GM12878 (cell line): Measurements from ENCODE around the gene DNAJC28. TPM values are rescaled to one million over a fixed set of nuclear protein-coding genes. Genes with fewer than 3 reads are reported as not detected.

Source experiments
- ATAC-seq: fragments of 200-7000 bp; cut with Tn5 transposase; 3 replicates; pipeline ENCODE4 v1.9.1; 2020; ENCODE audit warnings: mild to moderate bottlenecking, moderate library complexity
- BruUV-seq: library from RNA; stranded (reverse); fragments of 400-500 nt; replicated peaks from 2 replicates; lab custom pipeline; 2021; lab: Mats Ljungman, UMichigan
- CTCF ChIA-PET: fragments of 300-600 bp; sonication (Branson Sonifier 250); formaldehyde crosslinking; extraction: SDS; loops from one replicate; lab custom pipeline; 2021; ENCODE audit warnings: inconsistent platforms; lab: Yijun Ruan, JAX
- POLR2A ChIA-PET: fragments of 350-600 bp; formaldehyde crosslinking; extraction: SDS; loops from one replicate; lab custom pipeline; 2021; ENCODE audit warnings: inconsistent platforms; lab: Charles Lee
- RAD21 ChIA-PET: fragments of 300-600 bp; sonication (Branson Sonifier 250); formaldehyde crosslinking; loops from one replicate; lab custom pipeline; 2023; ENCODE audit warnings: antibody characterized with exemption; ENCODE audit not compliant: unreplicated experiment; lab: Charles Lee
- SMC1A ChIA-PET: fragments of 300-600 bp; sonication (Branson Sonifier 250); formaldehyde crosslinking; loops from one replicate; lab custom pipeline; 2023; ENCODE audit not compliant: unreplicated experiment, uncharacterized antibody; lab: Charles Lee
- DNase-seq: peaks from one replicate; pipeline ENCODE4 v3.0.0-alpha.2; 2011; ENCODE audit warnings: low read depth, low spot score
- FAIRE-seq: peaks from 3 replicates; lab custom pipeline; 2011; peaks lifted over from hg19 to GRCh38; lab: Jason Lieb, UNC
- H2AFZ ChIP-seq: 2 replicates; pipeline ENCODE4 v1.6.0; 2011; ENCODE audit warnings: low read depth, low read length, control low read depth; ENCODE audit not compliant: control insufficient read depth
- H3K27ac ChIP-seq: 2 replicates; pipeline ENCODE4 v1.5.1; 2011; ENCODE audit warnings: control low read depth; ENCODE audit not compliant: control insufficient read depth, insufficient read depth
- H3K27me3 ChIP-seq, 2 experiments: replicated peaks in 1 of 2; 2 replicates each; pipeline versions ENCODE4 v1.6.0 to v1.6.1; 2011; ENCODE audit warnings: low read length in 1 of 2; ENCODE audit not compliant: control insufficient read depth in 2 of 2, insufficient read depth in 2 of 2
- H3K36me3 ChIP-seq, 2 experiments: 2 replicates each; pipeline ENCODE4 v1.5.1; 2011; ENCODE audit warnings: low read length in 1 of 2; ENCODE audit not compliant: control insufficient read depth in 2 of 2, insufficient read depth in 2 of 2
- H3K4me1 ChIP-seq: 2 replicates; pipeline ENCODE4 v1.6.1; 2011; ENCODE audit warnings: mild to moderate bottlenecking, low read length, moderate library complexity, mixed read lengths; ENCODE audit not compliant: control insufficient read depth, insufficient read depth
- H3K4me2 ChIP-seq: 2 replicates; pipeline ENCODE4 v1.6.0; 2011; ENCODE audit warnings: control low read depth; ENCODE audit not compliant: control insufficient read depth, insufficient read depth
- H3K4me3 ChIP-seq: fragments of 200-600 bp; sonication (generic); 2 replicates; pipeline ENCODE4 v1.5.1; 2016
- H3K79me2 ChIP-seq: 2 replicates; pipeline ENCODE4 v1.6.0; 2011; ENCODE audit warnings: low read length; ENCODE audit not compliant: control insufficient read depth, insufficient read depth
- H3K9ac ChIP-seq: 2 replicates; pipeline ENCODE4 v1.8.0; 2011; ENCODE audit warnings: low read length, control low read depth, mixed read lengths; ENCODE audit not compliant: control insufficient read depth, insufficient read depth
- H3K9me3 ChIP-seq: replicated peaks from 3 replicates; pipeline ENCODE4 v1.5.1; 2011; ENCODE audit warnings: mild to moderate bottlenecking, low read length; ENCODE audit not compliant: control insufficient read depth, insufficient read depth
- H4K20me1 ChIP-seq: 2 replicates; pipeline ENCODE4 v1.6.0; 2011; ENCODE audit not compliant: control insufficient read depth, insufficient read depth
- BACH1 ChIP-seq: fragments of 450-650 bp; IDR thresholded peaks from 2 replicates; pipeline ENCODE4 v1.6.1; 2017; ENCODE audit warnings: mild to moderate bottlenecking, borderline replicate concordance
- WGBS: methylation state at CpG from one replicate; pipeline ENCODE4 v1.1.6; 2016; ENCODE audit warnings: low lambda C conversion rate; ENCODE audit not compliant: insufficient replicate concordance, insufficient coverage; ENCODE audit errors: missing lambda C conversion rate; 5-methylcytosine and 5-hydroxymethylcytosine counted together
- in situ Hi-C: fragments of 300-500 bp; cut with MboI; formaldehyde crosslinking; loops from 9 replicates; pipeline ENCODE4 v1.14.3; 2018; ENCODE audit warnings: mixed read lengths
- intact Hi-C: fragments of 100-400 bp; cut with micrococcal nuclease; formaldehyde crosslinking; loops from one replicate; pipeline ENCODE4 v1.14.2; 2022; ENCODE audit not compliant: unreplicated experiment
- polyA plus RNA-seq, 11 experiments: library from polyadenylated mRNA; depleted of rRNA in 4 of 11; unstranded in 6 of 11; stranded (reverse) in 5 of 11; fragments of >200 nt; fragmentation: Nextera tagmentation in 4 of 11; fragmentation: Illumina TruSeq in 1 of 11; extraction: Ambion mirVana in 4 of 11; extraction: Trizol in 1 of 11; gene quantifications; 1 replicate in 1 of 11; 2 replicates in 10 of 11; pipeline versions ENCODE4 v1.2.1 to v1.2.3, GENCODE V29; 2011 to 2016; ENCODE audit warnings: inconsistent platforms in 2 of 11, missing spikeins in 2 of 11, low read depth in 1 of 11
- total RNA-seq, 4 experiments: library from RNA; depleted of rRNA in 3 of 4; stranded (reverse); fragments of >200 nt in 3 of 4; fragmentation: Illumina TruSeq in 1 of 4; extraction: Trizol in 1 of 4; gene quantifications; 2 replicates each; pipeline versions ENCODE4 v1.2.1 to v1.2.3, GENCODE V29; 2013 to 2021
- TF ChIP-seq, protein P1 (sequence below): fragments of 450-650 bp; IDR thresholded peaks from 2 replicates; pipeline ENCODE4 v1.6.1; 2017; ENCODE audit warnings: mild to moderate bottlenecking
- TF ChIP-seq, protein P2 (sequence below): fragments of 450-650 bp; IDR thresholded peaks from 2 replicates; pipeline ENCODE4 v1.6.1; 2017; ENCODE audit warnings: low read depth, mild to moderate bottlenecking, moderate library complexity

DNAJC28 gene
- total and polyA plus RNA-seq, 10 of the 15 experiments (the other 5 are each of a cell fraction or from before 2014, with no cell fraction given), result 0.26 to 0.77 (median 0.54) TPM

DNA sequence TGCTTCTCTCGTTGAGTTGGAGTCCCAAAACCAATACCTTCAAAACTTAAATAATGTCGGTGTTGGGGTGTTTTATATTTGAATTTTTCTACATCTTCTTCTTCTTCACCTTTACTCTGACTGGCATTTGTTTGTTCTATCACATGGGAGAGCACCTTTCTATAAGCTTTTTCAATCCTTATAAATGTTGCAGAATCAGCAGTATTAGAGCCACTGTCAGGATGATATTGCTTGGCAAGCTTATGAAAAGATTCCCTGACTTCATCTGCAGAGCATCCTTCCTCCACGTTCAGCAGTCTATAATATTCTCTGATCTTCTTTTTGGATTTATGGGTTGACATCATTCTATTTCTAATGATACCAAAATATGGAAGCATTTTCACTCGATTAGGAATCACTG, 2.6 kb downstream of the DNAJC28 start:
- no TSS peak for BruUV-seq
- Histone ChIP-seq H3K4me1 (no peaks in the 10 kb centered on the region), H3K9me3 (no peaks in the 10 kb centered on the region), H3K79me2 (no peaks in the 10 kb centered on the region), H3K36me3 (no peaks in the 10 kb centered on the region), H3K4me3 (no peak overlapping the region), H2AFZ (no peak overlapping the region), H3K27ac (no peak overlapping the region), H3K4me2 (no peak overlapping the region), H3K27me3 (no peaks in the 10 kb centered on the region), H4K20me1 (no peaks in the 10 kb centered on the region), H3K9ac (no peak overlapping the region)
- no peak for FAIRE-seq
- WGBS, result 28% methylated on average over 4 of the region's 4 CpGs
- in situ Hi-C loops, result no loop called here
- DNase-seq, result no peak
- ATAC-seq, result no peak
- SMC1A ChIA-PET, result no interaction called here
- no peak for TF ChIP-seq BACH1
- RAD21 ChIA-PET, result no interaction called here
- CTCF ChIA-PET, result interaction anchor here (1.4 kb wide), 1 partner anchor 117 kb away, joined by 4 read pairs; no protein-coding TSS in a partner anchor
- POLR2A ChIA-PET, result no interaction called here
- intact Hi-C loops, result no loop called here

DNA sequence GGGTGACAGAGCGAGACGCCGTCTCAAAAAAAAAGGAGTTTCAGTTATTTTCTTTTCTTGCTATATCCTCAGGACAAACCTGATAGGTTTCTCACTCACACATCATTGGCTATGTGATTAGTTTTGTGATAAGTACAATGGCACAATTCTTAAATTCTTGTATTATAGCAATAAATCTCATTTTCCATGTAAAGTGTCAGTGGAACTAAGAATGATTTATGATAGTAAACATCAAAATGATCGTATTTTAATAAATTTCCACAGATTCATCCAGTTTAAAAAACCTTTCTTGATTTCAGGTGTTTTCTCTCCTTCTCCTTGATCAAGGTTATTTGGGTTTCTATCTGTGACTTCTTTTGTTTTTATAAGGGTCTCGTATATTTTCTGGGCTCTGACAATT, 3.5 kb downstream of the DNAJC28 start:
- ATAC-seq (no peak), FAIRE-seq (no peak), DNase-seq (no peak)
- Histone ChIP-seq H3K4me2 (no peak overlapping the region), H3K9me3 (no peaks in the 10 kb centered on the region), H2AFZ (no peak overlapping the region), H3K36me3 (no peaks in the 10 kb centered on the region), H4K20me1 (no peaks in the 10 kb centered on the region), H3K4me1 (no peaks in the 10 kb centered on the region), H3K9ac (no peak overlapping the region), H3K4me3 (no peak overlapping the region), H3K27ac (no peak overlapping the region), H3K79me2 (no peaks in the 10 kb centered on the region), H3K27me3 (no peaks in the 10 kb centered on the region)
- intact Hi-C loops (no loop called here), in situ Hi-C loops (no loop called here)
- WGBS, result 67% methylated on average over 5 of the region's 5 CpGs
- POLR2A ChIA-PET, result interaction anchor here (0.6 kb wide), 1 partner anchor 7 kb away, joined by 6 read pairs; no protein-coding TSS in a partner anchor
- SMC1A ChIA-PET, result no interaction called here
- BruUV-seq, result no TSS peak
- TF ChIP-seq, protein P1, sequence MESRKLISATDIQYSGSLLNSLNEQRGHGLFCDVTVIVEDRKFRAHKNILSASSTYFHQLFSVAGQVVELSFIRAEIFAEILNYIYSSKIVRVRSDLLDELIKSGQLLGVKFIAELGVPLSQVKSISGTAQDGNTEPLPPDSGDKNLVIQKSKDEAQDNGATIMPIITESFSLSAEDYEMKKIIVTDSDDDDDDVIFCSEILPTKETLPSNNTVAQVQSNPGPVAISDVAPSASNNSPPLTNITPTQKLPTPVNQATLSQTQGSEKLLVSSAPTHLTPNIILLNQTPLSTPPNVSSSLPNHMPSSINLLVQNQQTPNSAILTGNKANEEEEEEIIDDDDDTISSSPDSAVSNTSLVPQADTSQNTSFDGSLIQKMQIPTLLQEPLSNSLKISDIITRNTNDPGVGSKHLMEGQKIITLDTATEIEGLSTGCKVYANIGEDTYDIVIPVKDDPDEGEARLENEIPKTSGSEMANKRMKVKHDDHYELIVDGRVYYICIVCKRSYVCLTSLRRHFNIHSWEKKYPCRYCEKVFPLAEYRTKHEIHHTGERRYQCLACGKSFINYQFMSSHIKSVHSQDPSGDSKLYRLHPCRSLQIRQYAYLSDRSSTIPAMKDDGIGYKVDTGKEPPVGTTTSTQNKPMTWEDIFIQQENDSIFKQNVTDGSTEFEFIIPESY, result no peak
- TF ChIP-seq, protein P2, sequence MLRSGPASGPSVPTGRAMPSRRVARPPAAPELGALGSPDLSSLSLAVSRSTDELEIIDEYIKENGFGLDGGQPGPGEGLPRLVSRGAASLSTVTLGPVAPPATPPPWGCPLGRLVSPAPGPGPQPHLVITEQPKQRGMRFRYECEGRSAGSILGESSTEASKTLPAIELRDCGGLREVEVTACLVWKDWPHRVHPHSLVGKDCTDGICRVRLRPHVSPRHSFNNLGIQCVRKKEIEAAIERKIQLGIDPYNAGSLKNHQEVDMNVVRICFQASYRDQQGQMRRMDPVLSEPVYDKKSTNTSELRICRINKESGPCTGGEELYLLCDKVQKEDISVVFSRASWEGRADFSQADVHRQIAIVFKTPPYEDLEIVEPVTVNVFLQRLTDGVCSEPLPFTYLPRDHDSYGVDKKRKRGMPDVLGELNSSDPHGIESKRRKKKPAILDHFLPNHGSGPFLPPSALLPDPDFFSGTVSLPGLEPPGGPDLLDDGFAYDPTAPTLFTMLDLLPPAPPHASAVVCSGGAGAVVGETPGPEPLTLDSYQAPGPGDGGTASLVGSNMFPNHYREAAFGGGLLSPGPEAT, result no peak
- CTCF ChIA-PET, result no interaction called here
- RAD21 ChIA-PET, result no interaction called here
